Sciatic nerve (tissue), 2 donors: ENCODE measurements around the gene NKTR. TPM values are rescaled to one million over a fixed set of nuclear protein-coding genes. Genes with fewer than 3 reads are reported as not detected.

Experiments used
- ATAC-seq: fragments of 200-7000 bp; cut with Tn5 transposase; one replicate; pipeline ENCODE4 v1.9.1; 2020; ENCODE audit warnings: mild to moderate bottlenecking, moderate library complexity
- DNase-seq: peaks from one replicate; pipeline ENCODE4 v3.0.0-alpha.2; 2020; ENCODE audit warnings: low spot score
- intact Hi-C: fragments of 100-400 bp; cut with DNase I; formaldehyde crosslinking; loops from one replicate; pipeline ENCODE4 v1.14.2; 2022
- total RNA-seq: library from RNA; stranded (reverse); fragmentation: NEBNext Ultra II Directional; extraction: Animal tissue kit (Norgen Biotek cat#: 25700); gene quantifications from one replicate; pipeline ENCODE4 v1.2.1, GENCODE V29; 2021
- donor health status: DM: no; HTN: no; CAD: no.
- donor health status: DM: no; HTN: no; CAD: no.

The NKTR gene
- total RNA-seq, 1 donor from 2014 or later = 149 TPM

DNA sequence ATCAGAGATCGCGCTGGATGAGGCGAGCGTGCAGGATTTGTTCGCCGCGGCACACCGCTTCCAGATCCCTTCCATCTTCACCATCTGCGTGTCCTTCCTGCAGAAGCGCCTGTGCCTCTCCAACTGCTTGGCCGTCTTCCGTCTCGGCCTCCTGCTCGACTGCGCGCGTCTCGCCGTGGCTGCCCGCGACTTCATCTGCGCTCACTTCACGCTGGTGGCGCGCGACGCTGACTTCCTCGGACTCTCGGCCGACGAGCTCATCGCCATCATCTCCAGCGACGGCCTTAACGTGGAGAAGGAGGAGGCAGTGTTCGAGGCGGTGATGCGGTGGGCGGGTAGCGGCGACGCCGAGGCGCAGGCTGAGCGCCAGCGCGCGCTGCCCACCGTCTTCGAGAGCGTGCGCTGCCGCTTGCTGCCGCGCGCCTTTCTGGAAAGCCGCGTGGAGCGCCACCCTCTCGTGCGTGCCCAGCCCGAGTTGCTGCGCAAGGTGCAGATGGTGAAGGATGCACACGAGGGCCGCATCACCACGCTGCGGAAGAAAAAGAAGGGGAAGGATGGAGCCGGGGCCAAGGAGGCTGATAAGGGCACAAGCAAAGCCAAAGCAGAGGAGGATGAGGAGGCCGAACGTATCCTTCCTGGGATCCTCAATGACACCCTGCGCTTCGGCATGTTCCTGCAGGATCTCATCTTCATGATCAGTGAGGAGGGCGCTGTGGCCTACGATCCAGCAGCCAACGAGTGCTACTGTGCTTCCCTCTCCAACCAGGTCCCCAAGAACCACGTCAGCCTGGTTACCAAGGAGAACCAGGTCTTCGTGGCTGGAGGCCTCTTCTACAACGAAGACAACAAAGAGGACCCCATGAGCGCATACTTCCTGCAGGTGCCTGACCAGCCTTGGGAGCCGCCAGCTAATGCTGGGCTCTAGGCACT, 85.7 kb downstream of the NKTR start:
- ATAC-seq = no peak
- intact Hi-C loops = no loop called here
- no peak for DNase-seq

DNA sequence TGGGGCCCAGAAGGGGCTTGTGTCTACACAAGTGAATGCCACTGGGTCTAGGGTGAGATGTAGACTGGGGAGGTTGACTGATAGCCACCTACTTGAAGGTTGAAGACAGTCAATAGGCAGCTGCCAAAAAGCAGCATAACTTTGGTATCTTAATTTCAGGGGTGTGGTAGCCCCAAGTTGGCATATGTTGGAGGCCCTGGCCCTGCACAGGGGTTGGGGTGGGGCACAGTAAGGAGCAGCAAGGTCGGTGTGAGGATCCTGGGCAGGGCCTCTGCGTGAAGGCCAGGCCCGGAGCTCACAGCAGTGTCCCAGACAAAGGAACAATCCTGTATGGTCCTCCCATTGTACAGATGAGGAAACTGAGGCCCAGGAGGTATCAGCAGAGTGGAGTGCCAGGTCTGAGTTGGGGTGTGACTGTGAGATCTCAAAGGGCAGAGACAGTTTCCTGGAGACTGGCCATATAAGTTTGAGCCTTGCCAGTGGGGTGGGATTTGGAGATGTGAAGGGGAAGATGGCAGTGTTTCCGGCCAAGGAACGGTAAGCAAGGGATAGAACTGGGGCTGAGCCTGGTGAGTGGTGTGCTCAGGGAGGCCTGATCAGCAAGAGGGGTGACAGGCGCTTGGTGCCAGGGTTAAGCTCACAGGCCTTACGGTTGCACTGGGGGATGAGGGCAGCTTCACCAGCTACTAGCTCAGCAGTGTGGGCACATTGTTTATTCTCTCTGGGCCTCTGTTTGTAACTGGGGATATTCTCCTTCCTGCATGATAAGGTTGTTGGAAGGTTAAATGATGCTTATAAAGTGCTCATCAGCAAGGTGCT, 86.6 kb downstream of the NKTR start:
- ATAC-seq = no peak
- DNase-seq = no peak
- intact Hi-C loops = no loop called here

DNA sequence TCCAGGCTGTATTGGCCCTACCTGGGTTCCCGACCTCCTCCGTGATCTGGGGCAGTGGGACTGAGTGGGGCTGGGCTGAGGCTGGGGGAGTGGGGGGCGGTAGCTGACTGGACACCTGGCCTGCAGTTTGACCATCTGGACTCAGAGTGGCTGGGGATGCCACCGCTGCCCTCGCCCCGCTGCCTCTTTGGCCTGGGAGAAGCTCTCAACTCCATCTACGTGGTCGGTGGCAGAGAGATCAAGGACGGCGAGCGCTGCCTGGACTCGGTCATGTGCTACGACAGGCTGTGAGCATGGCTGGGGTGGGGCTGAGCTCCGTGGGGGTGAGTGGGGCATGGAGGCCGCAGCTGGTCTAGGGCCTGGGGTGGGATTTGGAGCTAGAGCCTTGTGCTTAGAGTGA, 87.5 kb downstream of the NKTR start:
- ATAC-seq = no peak
- no peak for DNase-seq
- intact Hi-C loops = no loop called here

DNA sequence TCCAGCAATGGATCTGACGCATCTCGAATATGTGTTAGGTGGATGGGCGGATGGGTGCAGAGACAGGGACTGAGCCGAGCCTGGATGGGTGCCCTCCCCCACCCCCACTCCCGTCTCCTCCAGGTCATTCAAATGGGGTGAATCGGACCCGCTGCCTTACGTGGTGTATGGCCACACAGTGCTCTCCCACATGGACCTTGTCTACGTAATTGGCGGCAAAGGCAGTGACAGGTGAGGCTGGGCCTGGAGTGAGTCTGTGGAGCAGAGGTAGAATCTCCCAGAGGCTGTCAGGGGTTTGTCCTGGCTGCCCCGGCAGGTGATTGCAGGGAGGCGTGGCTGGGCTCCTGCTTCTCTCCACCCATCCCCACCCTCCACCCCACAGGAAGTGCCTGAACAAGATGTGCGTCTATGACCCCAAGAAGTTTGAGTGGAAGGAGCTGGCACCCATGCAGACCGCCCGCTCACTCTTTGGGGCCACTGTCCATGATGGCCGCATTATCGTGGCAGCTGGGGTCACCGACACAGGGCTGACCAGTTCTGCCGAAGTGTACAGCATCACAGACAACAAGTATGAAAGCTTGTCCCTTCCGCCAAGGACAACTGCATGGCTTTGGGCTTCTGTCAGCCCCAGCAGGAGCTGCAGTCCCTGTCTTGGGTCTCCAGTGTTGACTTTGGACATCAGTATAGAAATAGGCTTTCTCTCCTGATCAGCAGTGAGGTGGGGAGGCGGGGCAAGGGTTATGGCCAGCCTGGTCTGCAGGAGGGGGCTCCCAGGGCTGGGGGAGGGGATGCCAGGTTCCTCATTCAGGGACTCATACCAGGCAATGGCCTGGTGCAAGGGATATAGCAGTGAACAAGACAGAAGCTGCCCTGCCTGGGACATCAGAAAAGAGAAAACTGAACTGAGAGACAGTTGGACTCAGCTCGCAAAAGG, 88.3 kb downstream of the NKTR start:
- ATAC-seq (no peak), DNase-seq (peak; percentile 51)
- intact Hi-C loops = no loop called here

DNA sequence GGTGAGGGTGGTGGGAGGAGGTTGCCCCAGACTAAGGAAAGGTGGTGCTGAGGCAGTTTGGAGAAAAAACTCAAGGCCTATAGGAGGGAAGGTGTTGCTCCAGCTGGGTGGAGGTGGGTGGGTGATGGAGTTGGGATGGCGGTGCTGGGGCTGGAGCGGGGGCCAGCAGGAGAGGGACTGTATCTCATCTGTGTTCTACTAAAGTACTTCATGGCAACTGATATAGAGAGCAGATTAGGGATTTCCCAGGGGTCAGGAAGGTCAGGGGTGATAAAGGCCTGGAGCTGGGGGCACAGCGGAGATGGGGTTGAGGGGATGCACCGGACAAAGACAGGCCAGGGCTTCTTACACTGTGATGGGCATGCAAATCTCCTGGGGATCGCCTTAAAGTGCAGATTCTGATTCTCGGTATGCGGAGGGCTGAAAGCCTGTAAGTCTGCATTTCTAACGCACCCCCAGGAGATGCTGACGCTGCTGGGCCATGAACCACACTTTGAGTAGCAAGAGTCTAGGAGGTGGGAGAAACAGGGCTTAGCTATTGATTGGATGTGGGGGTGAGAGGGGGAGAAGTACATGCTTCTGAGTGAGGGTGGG, 89.0 kb downstream of the NKTR start:
- DNase-seq (peak; percentile 36), ATAC-seq (no peak)
- intact Hi-C loops = no loop called here

DNA sequence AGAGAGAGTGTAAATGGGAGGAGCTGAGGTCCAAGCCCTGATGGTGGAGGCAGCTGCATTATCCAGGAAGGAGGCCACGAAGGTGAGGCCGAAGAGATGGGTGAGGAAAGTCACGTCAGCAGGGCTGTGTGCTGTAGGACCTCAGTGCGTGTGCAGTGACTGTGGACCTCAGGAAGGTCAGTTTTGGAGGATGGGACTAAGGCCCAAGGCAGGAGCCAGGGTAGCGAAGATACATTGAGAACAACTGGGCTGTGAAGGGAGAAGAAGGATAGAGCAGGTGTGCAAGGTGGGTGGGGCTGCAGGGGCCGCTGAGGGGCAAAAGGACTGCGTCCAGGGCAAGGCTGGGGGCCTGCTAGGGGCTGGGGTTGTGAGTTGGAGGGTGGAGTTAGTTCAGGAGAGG, 89.7 kb downstream of the NKTR start:
- DNase-seq (peak; percentile 15), ATAC-seq (no peak)
- intact Hi-C loops = no loop called here

DNA sequence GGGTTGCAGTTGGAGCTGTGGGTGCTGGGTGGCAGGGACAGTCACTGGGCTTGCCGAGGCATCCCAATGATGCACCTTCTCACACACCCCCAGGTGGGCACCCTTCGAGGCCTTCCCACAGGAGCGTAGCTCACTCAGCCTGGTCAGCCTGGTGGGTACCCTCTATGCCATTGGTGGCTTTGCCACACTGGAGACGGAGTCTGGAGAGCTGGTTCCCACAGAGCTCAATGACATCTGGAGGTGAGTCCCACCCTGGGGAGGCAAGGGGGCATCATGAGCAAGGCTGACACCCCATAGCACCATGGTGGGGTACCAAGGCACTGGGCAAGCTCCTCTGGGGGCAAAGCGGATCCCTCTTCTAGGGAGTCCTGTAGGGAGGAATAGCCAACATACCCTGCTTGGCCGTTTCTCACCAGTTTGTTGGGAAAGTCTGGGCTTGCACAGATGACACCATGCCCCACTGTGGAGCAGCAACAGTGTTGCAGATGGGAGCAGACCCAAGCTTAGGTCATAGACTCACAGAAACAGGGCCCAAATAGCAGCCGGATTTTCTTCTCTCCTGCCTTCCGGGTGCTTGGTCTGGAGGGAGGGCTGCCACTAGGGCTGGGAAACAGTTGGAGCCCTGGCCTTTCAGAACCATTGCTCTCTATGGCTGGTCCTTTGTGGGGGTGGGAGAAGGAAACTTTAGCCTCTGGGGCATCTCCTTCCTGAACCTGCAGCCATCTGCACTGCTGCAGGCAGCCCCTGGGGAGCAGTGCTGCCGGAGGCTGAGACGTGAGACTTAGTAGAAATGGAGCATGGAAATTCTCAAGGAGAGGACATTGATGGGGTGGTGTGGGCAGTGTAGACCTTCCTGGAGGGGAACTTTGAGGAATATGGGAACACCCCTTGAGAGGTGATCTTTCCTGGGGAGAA, 90.5 kb downstream of the NKTR start:
- intact Hi-C loops = no loop called here
- no peak for ATAC-seq
- DNase-seq = peak; percentile 35

DNA sequence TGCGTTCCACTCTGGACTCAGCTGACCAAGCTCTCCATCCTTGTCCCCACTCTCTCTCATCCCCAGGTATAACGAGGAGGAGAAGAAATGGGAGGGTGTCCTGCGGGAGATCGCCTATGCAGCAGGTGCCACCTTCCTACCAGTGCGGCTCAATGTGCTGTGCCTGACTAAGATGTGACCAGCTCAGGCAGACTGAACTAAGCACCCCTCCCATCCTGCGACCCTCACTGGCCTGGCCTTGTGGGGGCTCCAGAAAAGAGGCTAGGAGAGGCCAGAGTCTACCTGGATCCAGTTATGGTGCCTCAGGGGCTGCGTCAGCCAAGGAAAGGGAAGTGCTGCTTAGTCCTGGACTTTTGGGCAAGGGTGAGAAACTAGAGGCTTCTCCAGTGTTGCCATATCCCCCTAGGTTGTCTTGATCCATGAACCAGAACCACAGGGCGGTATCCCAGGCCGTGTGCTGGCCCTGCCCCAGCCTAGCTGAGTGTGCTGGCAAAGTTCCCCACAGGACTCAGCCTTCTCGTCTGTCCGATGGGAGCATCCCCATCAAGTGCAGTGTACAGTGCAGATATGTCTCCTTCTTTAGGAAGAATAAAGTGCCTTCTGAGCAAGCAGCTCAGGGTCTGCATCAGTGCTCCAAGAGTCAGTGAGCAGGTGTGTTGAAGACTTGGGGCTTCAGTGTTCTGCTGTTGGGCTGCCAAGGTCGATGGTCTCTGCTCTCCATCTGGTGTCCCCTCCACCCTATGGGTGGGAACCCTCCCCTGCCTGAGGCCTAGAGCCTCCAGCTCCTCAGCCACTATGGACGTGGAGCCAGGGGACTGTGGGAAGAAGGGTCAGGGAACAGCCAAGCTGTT, 91.6 kb downstream of the NKTR start:
- DNase-seq = peak; percentile 35
- ATAC-seq = no peak
- intact Hi-C loops = no loop called here

DNA sequence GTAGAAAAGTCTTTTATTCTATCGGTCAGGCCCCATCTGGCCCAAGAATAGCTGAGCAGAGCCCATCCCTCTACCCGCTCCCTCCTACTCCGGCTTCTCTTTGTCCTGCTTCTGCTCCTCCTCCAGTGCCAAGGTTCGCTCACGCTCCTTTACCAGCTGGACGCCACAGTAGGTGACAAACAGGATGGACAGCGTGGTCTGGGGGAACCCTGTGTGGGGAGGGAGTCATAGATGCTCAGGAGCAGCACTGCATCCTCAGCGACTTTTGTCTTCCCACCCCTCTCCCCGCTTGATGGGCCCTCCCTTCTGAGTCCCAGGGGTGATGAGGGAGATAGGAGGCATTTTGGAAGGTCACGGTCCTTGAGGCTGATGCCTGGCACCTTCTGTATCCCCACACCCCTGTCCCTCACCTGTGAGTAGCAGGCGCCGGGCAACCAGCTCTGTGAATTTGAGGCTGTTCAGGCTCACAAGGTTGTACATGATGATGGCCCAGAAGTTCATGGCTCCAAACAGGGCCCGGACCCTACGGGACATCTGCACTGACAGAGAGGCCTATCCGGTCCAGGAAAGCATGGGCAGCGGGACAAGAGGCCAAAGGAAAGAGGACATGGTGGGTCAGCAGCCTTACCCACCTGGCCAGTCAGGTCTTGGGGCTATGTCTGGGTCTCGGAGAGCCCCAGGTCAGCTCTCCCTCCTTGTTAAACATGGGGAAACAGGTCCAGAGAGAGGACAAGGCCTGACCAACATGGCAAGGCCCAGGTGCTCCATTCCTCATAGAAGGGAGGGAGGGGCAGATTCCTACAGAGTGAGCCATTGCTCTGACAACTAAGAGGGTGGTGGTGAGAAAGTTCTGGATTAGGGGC, 92.4 kb downstream of the NKTR start:
- DNase-seq = peak; percentile 36
- peak; percentile 13 for ATAC-seq
- intact Hi-C loops = no loop called here

DNA sequence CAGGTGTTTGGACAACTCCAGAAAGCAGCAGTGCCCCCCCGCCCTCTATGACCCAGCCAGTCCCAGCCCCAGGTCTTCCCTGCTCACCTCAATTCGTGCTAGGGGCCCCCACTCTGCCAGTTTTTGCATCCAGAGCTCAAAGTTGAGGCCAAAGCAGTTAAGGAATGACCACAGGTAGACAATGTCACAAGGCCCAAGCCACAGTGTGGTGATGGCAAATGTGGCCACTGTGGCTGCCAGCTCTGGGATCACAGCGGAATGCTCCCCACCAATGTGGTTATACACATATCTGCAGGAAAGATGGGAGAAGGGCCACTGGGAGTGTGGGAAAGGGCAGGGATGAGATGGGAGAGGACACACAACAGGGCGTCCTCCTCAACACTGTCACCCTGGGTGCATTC, 93.0 kb downstream of the NKTR start:
- intact Hi-C loops = no loop called here
- ATAC-seq (no peak), DNase-seq (no peak)

DNA sequence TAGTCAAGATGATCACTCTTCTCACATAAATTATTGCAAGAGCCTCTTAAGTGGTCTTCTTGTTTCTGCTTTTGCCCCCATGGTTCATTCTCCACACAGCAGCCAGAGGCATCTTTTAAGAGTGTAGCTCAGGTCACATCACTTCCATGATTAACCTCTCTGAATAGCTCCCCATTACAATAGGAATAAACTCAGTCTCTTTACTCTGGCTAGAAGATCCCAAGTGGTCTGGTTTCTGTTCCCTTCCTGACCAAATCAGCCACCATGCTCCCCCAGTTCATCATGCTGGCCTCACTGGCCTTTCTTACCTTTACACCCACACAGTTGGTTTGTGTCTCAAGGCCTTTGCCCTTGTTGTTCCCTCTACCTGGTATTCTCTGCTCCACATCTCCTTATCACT, 93.9 kb downstream of the NKTR start:
- no peak for DNase-seq
- ATAC-seq = no peak
- intact Hi-C loops = no loop called here

DNA sequence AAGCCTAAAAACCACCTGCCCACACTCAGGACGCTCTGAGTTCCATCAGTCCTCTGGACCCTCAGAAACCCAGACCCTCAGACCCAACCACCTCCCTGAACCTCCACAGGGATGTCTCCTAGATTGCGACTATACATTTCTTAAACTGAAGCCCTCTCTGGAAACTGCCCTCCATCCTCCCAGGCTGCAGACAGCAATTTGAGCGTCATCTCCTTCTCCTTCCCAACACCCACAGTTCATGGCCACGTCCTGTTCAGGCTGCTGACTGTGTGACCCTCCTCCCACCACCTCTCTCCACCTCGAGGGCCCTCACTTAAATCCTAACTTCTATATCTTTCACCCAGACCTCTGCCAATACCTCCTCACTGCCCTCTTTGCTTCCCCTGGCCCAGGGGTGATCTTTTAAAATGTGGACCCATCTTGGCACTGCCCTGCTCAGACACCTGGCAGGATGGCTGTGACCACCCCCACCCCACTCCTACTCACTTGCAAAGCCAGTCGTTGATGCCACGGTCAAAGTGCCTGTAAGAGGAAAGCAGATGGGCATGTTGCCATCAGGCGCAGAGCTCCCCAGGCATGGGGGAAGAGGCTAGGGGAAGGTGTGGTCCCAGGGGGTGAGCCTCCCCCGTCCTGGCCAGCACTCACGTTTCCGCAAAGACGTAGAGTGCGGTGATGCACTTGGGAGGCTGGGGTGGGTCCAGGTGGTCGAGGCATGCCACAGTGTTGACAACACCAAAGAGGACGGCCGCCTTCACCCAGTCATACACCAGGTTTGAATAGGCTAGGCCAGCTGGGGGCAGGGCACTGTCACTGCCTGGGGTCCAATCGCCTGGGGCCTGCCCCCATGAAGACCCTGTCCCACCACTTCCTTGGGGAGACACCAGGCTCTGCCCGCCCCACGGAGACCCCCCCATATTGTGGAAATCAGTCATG, 96.1 kb downstream of the NKTR start:
- ATAC-seq (no peak), DNase-seq (no peak)
- intact Hi-C loops = no loop called here

DNA sequence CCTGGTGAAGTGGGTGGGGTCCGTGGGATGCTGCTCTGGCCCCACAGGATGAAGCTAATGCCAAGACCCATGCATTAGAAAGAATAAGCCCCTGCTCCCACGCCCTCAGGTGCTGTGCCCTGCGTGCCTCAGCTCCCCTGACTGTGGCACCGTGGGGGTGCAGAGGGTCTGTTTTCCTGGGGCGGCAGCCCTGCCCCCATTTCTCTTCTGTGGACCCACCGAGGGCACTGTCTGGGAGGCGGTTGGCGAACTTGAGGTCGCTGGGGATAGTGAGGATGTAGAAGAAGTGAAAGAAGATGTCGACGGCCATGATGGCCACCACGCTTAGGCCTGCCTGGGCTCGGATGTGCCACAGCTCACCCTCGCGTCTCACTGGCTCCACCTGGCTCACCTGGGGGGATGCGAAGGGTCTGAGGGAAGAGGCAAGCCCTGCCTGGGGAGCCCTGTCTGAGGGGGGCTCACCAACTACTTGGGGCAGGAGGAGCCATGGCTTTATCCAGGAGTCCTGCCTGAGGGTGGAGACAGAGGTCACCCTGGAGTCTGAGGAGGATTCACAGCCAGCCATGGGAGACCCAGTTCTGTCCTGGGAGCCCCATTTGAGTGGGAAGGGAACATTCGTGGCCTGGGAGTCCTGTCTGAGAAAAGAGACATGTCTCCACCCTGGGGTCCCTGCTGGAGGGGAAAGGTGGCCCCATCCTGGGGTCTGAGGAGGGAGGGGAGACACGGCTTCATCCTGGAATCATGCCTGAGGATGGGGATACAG, 97.0 kb downstream of the NKTR start:
- intact Hi-C loops = no loop called here

More for the DNA sequence above, 97.0 kb downstream of the NKTR start:
- ATAC-seq = no peak
- DNase-seq = no peak
